HepG2 (cell line): ENCODE data around the gene SLC22A7. TPM values are rescaled to one million over a fixed set of nuclear protein-coding genes. Genes with fewer than 3 reads are reported as not detected.

Source experiments
- ARNT ChIP-seq: fragments of 450-650 bp; IDR thresholded peaks from 2 replicates; pipeline ENCODE4 v1.6.1; 2017
- ASH2L ChIP-seq: fragments of 300-600, 200-600 bp; sonication (generic); IDR thresholded peaks from 2 replicates; pipeline ENCODE4 v1.7.0; 2017; ENCODE audit warnings: low read depth, mild to moderate bottlenecking, moderate library complexity, mixed read lengths, low read length; ENCODE audit not compliant: insufficient read length
- CENPX ChIP-seq: sonication (generic); formaldehyde crosslinking; IDR thresholded peaks from 2 replicates; pipeline ENCODE4 v1.9.0; 2021; ENCODE audit warnings: mild to moderate bottlenecking, missing genetic modification reagents, moderate library complexity
- SIN3A ChIP-seq: IDR thresholded peaks from 2 replicates; pipeline ENCODE4 v1.6.1; 2011; ENCODE audit warnings: low read depth, mild to moderate bottlenecking, control low read depth, low read length, borderline replicate concordance
- ZFP90 ChIP-seq: sonication (generic); formaldehyde crosslinking; IDR thresholded peaks from 2 replicates; pipeline ENCODE4 v1.8.0; 2022; ENCODE audit warnings: missing genetic modification reagents, mild to moderate bottlenecking, inconsistent platforms, borderline replicate concordance
- ZNF224 ChIP-seq: sonication (generic); formaldehyde crosslinking; IDR thresholded peaks from 2 replicates; pipeline ENCODE4 v1.5.0; 2020; ENCODE audit warnings: mild to moderate bottlenecking, missing genetic modification reagents
- ZNF331 ChIP-seq: sonication (generic); formaldehyde crosslinking; IDR thresholded peaks from 2 replicates; pipeline ENCODE4 v1.4.0; 2020; ENCODE audit warnings: missing genetic modification reagents
- ZNF646 ChIP-seq: sonication (generic); formaldehyde crosslinking; IDR thresholded peaks from 2 replicates; pipeline ENCODE4 v1.9.0; 2021; ENCODE audit warnings: mild to moderate bottlenecking, missing genetic modification reagents
- ZSCAN25 ChIP-seq: sonication (generic); formaldehyde crosslinking; IDR thresholded peaks from 2 replicates; pipeline ENCODE4 v1.8.0; 2022; ENCODE audit warnings: mild to moderate bottlenecking, missing genetic modification reagents
- polyA plus RNA-seq, 8 experiments: library from polyadenylated mRNA; depleted of rRNA in 3 of 8; stranded (reverse) in 7 of 8; unstranded in 1 of 8; fragments of >200 nt; fragmentation: Illumina TruSeq in 4 of 8; extraction: Trizol in 4 of 8; gene quantifications; 2 replicates each; pipeline versions ENCODE4 v1.2.1 to v1.2.3, GENCODE V29; 2011 to 2016; ENCODE audit warnings: low read depth in 4 of 8, missing spikeins in 1 of 8, mixed read lengths in 1 of 8; ENCODE audit not compliant: insufficient read depth in 1 of 8
- total RNA-seq, 5 experiments: library from RNA; depleted of rRNA; stranded (reverse); fragments of >200 nt; fragmentation: Illumina TruSeq; extraction: Trizol; gene quantifications; 2 replicates each; pipeline ENCODE4 v1.2.3, GENCODE V29; 2016; ENCODE audit warnings: low read depth in 1 of 5
- TF ChIP-seq, protein P1 (sequence below): sonication (generic); formaldehyde crosslinking; IDR thresholded peaks from 2 replicates; pipeline ENCODE4 v1.4.0; 2020; ENCODE audit warnings: missing genetic modification reagents
- TF ChIP-seq, protein P2 (sequence below): sonication (generic); formaldehyde crosslinking; IDR thresholded peaks from 2 replicates; pipeline ENCODE4 v1.5.0; 2020; ENCODE audit warnings: mild to moderate bottlenecking, missing genetic modification reagents
- TF ChIP-seq, protein P3 (sequence below): sonication (generic); formaldehyde crosslinking; IDR thresholded peaks from 2 replicates; pipeline ENCODE4 v1.4.0; 2020; ENCODE audit warnings: missing genetic modification reagents, borderline replicate concordance

SLC22A7 gene
- total and polyA plus RNA-seq, 2 of the 13 experiments (the other 11 are each of a cell fraction or from before 2014, with no cell fraction given), result 5.3 to 22.6 TPM

- TF ChIP-seq, protein P1, sequence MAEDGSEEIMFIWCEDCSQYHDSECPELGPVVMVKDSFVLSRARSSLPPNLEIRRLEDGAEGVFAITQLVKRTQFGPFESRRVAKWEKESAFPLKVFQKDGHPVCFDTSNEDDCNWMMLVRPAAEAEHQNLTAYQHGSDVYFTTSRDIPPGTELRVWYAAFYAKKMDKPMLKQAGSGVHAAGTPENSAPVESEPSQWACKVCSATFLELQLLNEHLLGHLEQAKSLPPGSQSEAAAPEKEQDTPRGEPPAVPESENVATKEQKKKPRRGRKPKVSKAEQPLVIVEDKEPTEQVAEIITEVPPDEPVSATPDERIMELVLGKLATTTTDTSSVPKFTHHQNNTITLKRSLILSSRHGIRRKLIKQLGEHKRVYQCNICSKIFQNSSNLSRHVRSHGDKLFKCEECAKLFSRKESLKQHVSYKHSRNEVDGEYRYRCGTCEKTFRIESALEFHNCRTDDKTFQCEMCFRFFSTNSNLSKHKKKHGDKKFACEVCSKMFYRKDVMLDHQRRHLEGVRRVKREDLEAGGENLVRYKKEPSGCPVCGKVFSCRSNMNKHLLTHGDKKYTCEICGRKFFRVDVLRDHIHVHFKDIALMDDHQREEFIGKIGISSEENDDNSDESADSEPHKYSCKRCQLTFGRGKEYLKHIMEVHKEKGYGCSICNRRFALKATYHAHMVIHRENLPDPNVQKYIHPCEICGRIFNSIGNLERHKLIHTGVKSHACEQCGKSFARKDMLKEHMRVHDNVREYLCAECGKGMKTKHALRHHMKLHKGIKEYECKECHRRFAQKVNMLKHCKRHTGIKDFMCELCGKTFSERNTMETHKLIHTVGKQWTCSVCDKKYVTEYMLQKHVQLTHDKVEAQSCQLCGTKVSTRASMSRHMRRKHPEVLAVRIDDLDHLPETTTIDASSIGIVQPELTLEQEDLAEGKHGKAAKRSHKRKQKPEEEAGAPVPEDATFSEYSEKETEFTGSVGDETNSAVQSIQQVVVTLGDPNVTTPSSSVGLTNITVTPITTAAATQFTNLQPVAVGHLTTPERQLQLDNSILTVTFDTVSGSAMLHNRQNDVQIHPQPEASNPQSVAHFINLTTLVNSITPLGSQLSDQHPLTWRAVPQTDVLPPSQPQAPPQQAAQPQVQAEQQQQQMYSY (CRISPR knock-in tag), result no peak
- TF ChIP-seq, protein P2, sequence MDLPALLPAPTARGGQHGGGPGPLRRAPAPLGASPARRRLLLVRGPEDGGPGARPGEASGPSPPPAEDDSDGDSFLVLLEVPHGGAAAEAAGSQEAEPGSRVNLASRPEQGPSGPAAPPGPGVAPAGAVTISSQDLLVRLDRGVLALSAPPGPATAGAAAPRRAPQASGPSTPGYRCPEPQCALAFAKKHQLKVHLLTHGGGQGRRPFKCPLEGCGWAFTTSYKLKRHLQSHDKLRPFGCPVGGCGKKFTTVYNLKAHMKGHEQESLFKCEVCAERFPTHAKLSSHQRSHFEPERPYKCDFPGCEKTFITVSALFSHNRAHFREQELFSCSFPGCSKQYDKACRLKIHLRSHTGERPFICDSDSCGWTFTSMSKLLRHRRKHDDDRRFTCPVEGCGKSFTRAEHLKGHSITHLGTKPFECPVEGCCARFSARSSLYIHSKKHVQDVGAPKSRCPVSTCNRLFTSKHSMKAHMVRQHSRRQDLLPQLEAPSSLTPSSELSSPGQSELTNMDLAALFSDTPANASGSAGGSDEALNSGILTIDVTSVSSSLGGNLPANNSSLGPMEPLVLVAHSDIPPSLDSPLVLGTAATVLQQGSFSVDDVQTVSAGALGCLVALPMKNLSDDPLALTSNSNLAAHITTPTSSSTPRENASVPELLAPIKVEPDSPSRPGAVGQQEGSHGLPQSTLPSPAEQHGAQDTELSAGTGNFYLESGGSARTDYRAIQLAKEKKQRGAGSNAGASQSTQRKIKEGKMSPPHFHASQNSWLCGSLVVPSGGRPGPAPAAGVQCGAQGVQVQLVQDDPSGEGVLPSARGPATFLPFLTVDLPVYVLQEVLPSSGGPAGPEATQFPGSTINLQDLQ (CRISPR knock-in tag), result peak; percentile 86
- peak; percentile 81 for TF ChIP-seq ASH2L
- 0 out of 2 replicates have a peak, but pooled peaks have one; percentile 58 for TF ChIP-seq SIN3A
- TF ChIP-seq ZNF331, result peak; percentile 99
- no peak for TF ChIP-seq CENPX (CRISPR knock-in tag)
- TF ChIP-seq ZNF646 (CRISPR knock-in tag), result peak; percentile 92
- TF ChIP-seq ZSCAN25 (CRISPR knock-in tag), result peak; percentile 99
- peak; percentile 98 for TF ChIP-seq ZNF224 (CRISPR knock-in tag)
- TF ChIP-seq ARNT, result no peak
- TF ChIP-seq, protein P3, sequence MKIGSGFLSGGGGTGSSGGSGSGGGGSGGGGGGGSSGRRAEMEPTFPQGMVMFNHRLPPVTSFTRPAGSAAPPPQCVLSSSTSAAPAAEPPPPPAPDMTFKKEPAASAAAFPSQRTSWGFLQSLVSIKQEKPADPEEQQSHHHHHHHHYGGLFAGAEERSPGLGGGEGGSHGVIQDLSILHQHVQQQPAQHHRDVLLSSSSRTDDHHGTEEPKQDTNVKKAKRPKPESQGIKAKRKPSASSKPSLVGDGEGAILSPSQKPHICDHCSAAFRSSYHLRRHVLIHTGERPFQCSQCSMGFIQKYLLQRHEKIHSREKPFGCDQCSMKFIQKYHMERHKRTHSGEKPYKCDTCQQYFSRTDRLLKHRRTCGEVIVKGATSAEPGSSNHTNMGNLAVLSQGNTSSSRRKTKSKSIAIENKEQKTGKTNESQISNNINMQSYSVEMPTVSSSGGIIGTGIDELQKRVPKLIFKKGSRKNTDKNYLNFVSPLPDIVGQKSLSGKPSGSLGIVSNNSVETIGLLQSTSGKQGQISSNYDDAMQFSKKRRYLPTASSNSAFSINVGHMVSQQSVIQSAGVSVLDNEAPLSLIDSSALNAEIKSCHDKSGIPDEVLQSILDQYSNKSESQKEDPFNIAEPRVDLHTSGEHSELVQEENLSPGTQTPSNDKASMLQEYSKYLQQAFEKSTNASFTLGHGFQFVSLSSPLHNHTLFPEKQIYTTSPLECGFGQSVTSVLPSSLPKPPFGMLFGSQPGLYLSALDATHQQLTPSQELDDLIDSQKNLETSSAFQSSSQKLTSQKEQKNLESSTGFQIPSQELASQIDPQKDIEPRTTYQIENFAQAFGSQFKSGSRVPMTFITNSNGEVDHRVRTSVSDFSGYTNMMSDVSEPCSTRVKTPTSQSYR (CRISPR knock-in tag), result peak; percentile 98
- peak; percentile 80; the same call in 1 of the 2 replicates for TF ChIP-seq ZFP90 (CRISPR knock-in tag)
Observed at GRCh38 chr6:43267619-43268354, 30.3 kb upstream of the SLC22A7 start (continued).
